Measurements from ENCODE around the gene CEP85. TPM values are rescaled to one million over a fixed set of nuclear protein-coding genes. Genes with fewer than 3 reads are reported as not detected.

The CEP85 gene
- total and polyA plus RNA-seq, 9 of the 15 experiments (the other 6 are each of a cell fraction or from before 2014, with no cell fraction given): 42.1 to 140 (median 92.6) TPM

DNA sequence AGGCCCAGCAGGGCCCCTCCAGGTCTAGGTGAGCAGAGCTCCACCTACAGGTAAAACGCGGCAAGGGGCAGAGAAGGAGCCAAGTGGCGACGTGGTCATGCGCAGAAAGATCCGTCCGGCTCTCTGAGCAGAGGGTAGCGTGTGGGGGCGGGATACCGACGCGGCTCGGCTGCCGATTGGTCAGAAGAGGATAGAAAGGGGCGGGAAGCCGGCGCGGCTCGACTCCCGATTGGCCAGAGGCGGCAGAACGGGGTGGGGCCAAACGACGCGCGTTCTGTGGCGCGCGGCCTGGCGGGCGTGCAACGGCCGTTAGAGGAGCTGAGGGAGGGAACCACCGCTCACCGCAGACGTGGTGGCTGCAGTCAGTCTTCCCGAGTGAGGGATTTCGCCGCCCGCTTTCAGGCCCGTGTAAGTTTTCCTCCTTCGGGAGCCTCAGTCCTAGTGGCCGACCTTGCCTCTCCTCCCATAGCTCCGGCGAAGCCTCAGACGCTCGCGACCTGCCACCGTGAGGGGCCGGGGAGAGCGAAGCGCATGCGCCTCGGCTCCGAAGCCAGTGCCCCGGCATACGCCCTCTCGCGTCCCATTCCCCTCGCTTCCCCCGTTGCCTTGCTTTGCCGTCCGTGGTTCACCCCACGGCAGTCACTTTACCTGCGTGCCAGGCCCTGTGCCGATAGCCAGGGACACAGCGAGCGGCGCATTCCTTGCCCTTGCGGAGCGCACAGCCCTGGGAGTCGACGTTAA, at the start of gene CEP85 (continued):
- TF ChIP-seq ETV6 (IDR thresholded peaks at IDR 0.05; ENCODE audit: borderline replicate concordance in 1 of 2, low read depth in 2 of 2, low read length in 1 of 2) (no peak; a peak in 1 of 4 replicates), ETV6 (CRISPR knock-in tag; IDR thresholded peaks at IDR 0.05; ENCODE audit: borderline replicate concordance) (no peak), ZNF586 (CRISPR knock-in tag; conservative IDR thresholded peaks at IDR 0.05) (no peak), ETV1 (tag; conservative IDR thresholded peaks at IDR 0.05; ENCODE audit: low read depth) (no peak), ZNF740 (CRISPR knock-in tag; IDR thresholded peaks at IDR 0.05) (no peak), ZNF740 (tag; IDR thresholded peaks at IDR 0.05) (no peak), RBM34 (IDR thresholded peaks at IDR 0.05; ENCODE audit: borderline replicate concordance, insufficient read depth, low read length) (no peak), RB1 (IDR thresholded peaks at IDR 0.05; ENCODE audit: low read depth) (peak; percentile 68), ZNF12 (CRISPR knock-in tag; IDR thresholded peaks at IDR 0.05) (no peak; the same call in 1 of the 2 replicates), RFX1 (IDR thresholded peaks at IDR 0.05) (no peak), POLR2AphosphoS2 (IDR thresholded peaks at IDR 0.05; ENCODE audit: low read length) (no peak; the same call in 1 of the 2 replicates), LCOR (CRISPR knock-in tag; IDR thresholded peaks at IDR 0.05) (no peak; the same call in 1 of the 2 replicates), XRCC5 (IDR thresholded peaks at IDR 0.05; ENCODE audit: low read depth, low read length) (peak; percentile 98), ARID1B (IDR thresholded peaks at IDR 0.05) (no peak), NCOA1 (IDR thresholded peaks at IDR 0.05; ENCODE audit: low read depth) (no peak), ZNF584 (CRISPR knock-in tag; IDR thresholded peaks at IDR 0.05; ENCODE audit: low read depth) (no peak), ZFP30 (CRISPR knock-in tag; IDR thresholded peaks at IDR 0.05; ENCODE audit: borderline replicate concordance) (no peak), KLF13 (tag; IDR thresholded peaks at IDR 0.05; ENCODE audit: borderline replicate concordance, low read depth) (no peak), ZNF431 (CRISPR knock-in tag; IDR thresholded peaks at IDR 0.05) (no peak), ZNF3 (CRISPR knock-in tag; IDR thresholded peaks at IDR 0.05) (no peak), DPF2 (IDR thresholded peaks at IDR 0.05) (no peak; the same call in 1 of the 2 replicates)
- TF ChIP-seq, protein P1, sequence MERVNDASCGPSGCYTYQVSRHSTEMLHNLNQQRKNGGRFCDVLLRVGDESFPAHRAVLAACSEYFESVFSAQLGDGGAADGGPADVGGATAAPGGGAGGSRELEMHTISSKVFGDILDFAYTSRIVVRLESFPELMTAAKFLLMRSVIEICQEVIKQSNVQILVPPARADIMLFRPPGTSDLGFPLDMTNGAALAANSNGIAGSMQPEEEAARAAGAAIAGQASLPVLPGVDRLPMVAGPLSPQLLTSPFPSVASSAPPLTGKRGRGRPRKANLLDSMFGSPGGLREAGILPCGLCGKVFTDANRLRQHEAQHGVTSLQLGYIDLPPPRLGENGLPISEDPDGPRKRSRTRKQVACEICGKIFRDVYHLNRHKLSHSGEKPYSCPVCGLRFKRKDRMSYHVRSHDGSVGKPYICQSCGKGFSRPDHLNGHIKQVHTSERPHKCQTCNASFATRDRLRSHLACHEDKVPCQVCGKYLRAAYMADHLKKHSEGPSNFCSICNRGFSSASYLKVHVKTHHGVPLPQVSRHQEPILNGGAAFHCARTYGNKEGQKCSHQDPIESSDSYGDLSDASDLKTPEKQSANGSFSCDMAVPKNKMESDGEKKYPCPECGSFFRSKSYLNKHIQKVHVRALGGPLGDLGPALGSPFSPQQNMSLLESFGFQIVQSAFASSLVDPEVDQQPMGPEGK (CRISPR knock-in tag; IDR thresholded peaks at IDR 0.05; ENCODE audit: borderline replicate concordance): no peak
- TF ChIP-seq, protein P2, sequence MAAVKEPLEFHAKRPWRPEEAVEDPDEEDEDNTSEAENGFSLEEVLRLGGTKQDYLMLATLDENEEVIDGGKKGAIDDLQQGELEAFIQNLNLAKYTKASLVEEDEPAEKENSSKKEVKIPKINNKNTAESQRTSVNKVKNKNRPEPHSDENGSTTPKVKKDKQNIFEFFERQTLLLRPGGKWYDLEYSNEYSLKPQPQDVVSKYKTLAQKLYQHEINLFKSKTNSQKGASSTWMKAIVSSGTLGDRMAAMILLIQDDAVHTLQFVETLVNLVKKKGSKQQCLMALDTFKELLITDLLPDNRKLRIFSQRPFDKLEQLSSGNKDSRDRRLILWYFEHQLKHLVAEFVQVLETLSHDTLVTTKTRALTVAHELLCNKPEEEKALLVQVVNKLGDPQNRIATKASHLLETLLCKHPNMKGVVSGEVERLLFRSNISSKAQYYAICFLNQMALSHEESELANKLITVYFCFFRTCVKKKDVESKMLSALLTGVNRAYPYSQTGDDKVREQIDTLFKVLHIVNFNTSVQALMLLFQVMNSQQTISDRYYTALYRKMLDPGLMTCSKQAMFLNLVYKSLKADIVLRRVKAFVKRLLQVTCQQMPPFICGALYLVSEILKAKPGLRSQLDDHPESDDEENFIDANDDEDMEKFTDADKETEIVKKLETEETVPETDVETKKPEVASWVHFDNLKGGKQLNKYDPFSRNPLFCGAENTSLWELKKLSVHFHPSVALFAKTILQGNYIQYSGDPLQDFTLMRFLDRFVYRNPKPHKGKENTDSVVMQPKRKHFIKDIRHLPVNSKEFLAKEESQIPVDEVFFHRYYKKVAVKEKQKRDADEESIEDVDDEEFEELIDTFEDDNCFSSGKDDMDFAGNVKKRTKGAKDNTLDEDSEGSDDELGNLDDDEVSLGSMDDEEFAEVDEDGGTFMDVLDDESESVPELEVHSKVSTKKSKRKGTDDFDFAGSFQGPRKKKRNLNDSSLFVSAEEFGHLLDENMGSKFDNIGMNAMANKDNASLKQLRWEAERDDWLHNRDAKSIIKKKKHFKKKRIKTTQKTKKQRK (IDR thresholded peaks at IDR 0.05; ENCODE audit: borderline replicate concordance, low read depth, low read length): peak; percentile 76

All from K562 (cell line).